Stimulated activated CD8-positive, alpha-beta memory T cell treated with anti-CD3 and anti-CD28 coated beads, Interleukin-15, amount 100 ng/mL, for 24 hours (primary cell): Measurements from ENCODE around the gene METTL2A.
"Not testable (repeated sequence)": the region's sequence is repeated elsewhere in the genome, so short reads cannot be mapped to it uniquely, and the experiment has no call there.

ENCODE experiments used
- DNase-seq: peaks from one replicate; pipeline ENCODE4 v3.0.0-alpha.2; 2020; ENCODE audit warnings: low read depth

The METTL2A gene, protein sequence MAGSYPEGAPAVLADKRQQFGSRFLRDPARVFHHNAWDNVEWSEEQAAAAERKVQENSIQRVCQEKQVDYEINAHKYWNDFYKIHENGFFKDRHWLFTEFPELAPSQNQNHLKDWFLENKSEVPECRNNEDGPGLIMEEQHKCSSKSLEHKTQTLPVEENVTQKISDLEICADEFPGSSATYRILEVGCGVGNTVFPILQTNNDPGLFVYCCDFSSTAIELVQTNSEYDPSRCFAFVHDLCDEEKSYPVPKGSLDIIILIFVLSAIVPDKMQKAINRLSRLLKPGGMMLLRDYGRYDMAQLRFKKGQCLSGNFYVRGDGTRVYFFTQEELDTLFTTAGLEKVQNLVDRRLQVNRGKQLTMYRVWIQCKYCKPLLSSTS

DNA sequence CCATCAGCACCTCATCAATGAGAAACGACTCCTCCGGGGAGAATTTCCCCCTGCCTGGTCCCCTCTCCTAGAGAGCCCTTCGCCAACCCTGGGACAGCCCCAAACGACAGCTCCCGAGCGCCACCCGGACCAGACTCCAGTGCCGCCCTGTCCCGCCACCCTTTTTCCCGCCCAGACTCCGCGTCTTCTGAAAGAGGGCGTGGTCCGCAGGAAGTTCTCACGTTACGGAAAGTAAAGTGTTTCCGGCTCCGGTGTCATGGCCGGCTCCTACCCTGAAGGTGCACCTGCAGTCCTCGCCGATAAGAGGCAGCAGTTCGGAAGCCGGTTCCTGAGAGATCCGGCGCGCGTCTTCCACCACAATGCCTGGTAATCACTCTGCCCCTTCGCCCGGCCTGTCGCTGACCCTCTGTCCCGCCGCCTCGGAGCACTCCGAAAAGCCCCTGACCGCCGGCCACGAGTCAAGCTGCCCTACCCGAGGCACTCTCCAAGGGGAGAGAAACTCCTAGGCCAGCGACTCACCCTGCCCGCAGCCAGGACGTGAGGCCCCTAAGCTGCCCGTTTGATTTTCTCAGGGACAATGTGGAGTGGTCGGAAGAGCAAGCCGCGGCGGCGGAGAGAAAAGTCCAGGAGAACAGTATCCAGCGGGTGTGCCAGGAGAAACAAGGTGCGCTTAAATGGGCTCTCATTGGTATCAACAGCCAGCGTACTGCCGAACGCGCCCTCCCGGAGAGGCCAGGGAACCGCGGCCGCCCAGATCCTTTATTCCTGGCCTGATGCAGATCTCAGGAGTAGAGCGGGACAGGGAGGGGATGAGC lies at the start of gene METTL2A:
Gene METTL2A, plus strand, starts transcription at position 251 of the 815 bp plus-strand sequence. Its CDS starts 6 bp downstream, at position 257.
- DNase-seq, result peak; percentile 69

DNA sequence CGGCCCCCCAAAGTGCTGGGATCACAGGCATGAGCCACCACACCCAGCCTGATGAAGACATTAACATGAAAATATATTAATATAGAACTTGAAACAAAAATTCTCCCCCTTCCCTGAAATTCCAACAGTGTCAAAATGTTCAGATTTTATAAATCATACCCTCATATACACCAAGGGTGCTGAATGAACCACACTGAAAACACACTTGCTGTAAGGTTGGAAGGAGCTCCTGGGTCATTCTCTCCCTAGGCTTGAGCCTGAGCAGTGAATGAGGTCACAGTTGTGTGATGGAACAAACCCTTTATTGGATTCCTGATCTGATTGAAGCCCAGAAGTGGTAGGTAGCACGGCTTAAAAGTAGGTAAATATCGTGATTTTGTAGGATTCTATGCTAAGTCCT lies 43.4 kb upstream of the METTL2A start, which contains the start of gene EFCAB3:
Gene EFCAB3, plus strand, starts transcription at position 301 of the 400 bp plus-strand sequence. CDS start 2,427 bp downstream, outside the sequence.
- no peak for DNase-seq

DNA sequence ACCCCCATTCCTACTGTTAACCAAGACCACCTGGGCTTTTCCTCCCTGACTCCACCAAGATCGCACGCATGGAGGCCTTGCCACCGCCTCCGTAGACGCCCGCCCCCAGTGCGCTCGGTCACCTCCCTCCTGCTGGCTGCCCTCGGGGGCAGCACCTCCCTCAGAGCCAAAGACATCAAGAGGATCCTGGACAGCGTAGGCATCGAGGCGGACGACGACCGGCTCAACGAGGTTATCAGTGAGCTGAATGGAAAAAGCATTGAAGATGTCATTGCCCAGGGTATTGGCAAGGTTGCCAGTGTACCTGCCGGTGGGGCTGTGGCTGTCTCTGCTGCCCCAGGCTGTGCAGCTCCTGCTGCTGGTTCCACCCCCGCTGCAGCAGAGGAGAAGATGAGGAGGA lies 42.1 kb upstream of the METTL2A start:
- no peak for DNase-seq

DNA sequence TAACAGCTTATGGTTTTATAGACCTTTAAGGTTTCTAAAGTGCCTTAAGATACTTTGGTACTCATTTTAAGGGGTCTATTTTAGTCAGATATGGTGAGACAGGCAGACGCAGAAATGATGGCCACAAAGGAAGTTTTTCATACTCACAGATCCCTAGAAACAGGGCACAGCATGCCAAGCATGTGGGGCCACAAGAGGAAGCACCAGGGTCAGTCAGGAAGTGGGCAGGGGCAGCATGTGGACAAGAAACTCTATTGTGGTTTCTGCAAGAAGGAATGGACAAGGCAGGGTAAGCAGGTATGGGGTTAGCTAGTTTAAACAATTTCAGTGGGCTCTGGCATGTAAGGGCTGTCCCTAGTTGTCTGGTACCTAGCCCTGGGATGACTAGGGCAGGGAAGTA lies 34.8 kb upstream of the METTL2A start:
- DNase-seq, result no peak

DNA sequence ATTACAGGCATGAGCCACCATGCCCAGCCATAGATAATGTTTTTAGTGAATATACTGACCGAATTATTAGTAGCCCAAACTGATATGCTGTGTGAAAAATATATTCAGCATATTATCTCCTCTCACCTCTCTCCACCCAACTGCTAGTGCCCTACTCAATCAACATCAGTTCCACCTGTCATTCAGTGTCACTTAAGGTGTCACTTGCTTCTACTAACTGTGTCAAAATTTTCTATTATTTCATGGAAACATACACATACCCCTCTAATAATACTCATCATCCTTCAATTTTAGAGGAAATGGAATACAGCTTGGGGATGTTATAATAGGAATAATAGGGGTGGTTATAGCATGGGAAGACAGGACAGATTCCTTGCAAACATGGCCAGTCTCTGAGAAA lies 30.8 kb upstream of the METTL2A start:
- DNase-seq, result no peak

DNA sequence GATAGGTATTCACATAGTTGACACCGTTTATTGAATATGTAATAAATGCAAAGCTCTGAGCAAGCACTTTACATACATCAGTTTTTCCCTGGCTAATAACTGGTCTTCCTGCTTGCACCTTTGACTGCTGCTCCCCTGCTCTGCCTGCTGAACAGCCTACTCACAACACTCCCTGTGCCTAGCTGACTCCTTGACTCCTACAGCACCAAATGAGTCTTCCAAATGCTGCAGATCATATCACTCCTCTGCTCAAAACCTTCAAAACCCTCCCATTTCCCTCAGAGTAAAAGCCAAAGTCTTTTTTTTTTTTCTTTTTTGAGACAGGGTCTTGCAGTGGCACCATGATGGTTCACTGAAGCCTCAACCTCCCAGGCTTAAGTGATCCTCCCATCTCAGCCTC lies 24.8 kb upstream of the METTL2A start:
- DNase-seq, result no peak

DNA sequence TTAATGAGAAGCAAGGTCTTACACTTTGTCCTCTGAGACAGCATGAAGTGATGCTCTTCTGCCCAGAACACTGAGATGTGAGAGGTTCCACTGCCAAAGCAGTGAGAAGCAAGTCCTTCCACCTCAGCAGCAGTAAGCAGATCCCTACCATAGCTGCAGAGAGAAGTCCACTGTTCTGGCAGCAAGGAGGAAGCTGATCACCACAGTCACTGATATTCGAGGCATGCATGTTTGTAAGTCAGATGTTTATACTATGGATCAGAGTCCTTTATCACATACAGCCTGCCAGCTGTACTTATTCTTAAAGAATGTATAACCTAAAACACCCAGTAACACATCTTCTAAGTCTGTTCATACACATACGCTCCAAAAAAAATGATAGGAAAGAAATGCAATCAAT lies 18.2 kb upstream of the METTL2A start:
- no peak for DNase-seq

DNA sequence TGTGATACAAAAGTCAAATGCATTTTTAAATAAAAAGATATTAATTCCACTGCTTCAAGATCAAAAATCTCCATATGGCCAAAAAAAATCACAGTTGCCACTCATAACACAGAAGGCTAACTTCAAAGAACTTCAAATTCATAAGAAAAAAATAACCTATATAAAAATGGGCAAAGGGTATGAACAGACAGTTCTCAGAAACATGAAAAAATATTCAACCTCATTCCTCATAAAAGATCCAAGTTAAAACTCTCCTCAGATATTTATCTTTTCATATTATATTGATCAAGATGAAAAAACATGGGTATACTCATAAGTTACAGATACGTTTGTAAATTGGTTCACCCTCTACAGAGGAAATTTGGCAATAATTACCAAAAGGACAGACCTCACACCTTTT lies 10.6 kb upstream of the METTL2A start:
- not testable (repeated sequence) for DNase-seq

DNA sequence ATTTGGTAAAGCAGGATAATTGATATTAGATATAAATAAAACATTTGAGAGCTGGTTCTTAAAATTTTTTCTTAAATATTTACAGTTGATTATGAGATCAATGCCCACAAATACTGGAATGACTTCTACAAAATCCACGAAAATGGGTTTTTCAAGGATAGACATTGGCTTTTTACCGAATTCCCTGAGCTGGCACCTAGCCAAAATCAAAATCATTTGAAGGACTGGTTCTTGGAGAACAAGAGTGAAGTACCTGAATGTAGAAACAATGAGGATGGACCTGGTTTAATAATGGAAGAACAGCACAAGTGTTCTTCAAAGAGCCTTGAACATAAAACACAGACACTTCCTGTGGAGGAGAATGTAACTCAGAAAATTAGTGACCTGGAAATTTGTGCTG lies 2.5 kb downstream of the METTL2A start:
- DNase-seq, result not testable (repeated sequence)

DNA sequence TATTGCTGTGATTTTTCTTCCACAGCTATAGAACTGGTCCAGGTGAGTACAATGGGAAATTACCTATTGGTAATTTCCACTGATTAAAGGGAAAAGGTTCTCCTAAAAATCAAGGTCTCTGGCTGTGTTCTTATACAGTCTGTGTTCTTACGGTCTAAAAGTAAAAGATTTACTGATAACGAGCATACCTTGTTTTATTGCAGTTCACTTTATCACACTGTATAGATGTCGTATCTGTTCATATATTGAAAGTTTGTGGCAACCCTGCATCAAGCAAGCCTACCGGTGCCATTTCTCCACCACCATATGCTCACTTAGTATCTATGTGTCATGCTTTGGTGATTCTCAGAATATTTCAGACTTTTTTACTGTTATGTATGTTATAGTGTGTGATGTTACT lies 11.6 kb downstream of the METTL2A start:
- not testable (repeated sequence) for DNase-seq

DNA sequence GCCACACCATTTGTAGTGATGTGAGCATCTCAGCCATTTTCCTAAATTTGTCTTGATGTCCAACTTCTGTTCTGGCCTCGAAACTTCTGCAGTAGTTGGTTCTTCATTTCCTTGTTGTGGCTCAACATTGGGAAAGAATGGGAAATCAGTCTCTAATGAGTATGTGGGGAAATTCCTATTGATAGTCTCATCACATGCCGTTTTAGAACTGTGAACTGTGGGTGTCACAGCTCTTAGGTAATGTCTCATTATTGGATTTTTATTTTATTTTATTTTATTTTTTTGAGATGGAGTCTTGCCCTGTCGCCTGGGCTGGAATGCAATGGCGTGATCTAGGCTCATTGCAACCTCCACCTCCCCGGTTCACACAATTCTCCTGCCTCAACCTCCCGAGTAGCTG lies 17.5 kb downstream of the METTL2A start:
- DNase-seq, result not testable (repeated sequence)

DNA sequence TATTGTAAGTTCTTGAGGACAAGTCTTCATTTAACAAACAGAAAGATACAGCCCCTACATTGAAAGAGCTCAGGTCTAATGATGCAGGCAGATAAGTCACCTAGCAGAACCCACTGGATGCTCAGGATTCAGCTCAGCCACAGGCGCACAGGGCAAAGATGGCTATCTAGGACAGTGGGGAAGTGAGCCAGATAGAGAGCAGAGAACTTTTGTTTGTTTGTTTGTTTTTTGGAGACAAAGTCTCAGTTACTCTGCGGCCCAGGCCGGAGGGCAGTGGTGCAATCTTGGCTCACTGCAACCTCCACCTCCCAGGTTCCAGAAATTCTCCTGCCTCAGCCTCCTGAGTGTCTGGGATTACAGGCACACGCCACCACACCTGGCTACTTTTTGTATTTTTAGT lies 20.4 kb downstream of the METTL2A start:
- no peak for DNase-seq

DNA sequence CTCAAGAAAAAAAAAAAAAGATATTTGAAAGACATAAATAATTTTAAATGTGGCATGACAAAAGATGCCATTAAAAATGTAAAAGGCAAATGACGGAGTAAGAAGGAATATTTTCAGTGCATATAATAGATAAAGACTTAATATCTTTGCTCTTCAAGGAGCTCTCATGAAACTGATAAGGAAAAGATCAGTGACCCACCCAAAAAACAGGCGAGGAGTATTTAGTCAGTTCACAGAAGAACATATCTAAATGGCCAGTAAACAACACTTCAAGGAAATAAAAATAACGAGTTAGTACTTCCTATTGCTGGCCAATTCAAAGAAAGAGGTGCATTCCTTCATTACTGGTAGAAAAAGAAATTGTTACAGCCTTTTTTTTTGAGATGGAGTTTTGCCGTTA lies 22.1 kb downstream of the METTL2A start:
- DNase-seq, result not testable (repeated sequence)

DNA sequence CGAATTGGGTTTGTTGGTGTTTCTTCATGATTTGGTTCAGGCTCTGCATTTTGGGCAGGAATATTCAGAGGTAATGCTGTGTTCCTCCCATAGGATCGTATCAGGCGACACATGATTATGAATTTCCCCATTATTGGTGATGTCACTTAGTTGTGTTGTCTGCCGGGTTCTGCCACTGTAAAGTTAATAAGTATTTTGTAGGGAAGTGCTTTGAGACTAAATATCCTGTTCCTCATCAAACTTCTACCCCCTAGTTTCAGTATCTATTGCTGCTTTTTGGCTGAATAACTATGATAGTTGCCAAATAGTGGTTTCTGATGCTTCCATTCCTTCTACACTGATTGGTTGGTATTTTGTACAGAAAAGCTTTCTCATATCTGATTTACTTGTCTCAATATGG lies 28.5 kb downstream of the METTL2A start:
- not testable (repeated sequence) for DNase-seq

DNA sequence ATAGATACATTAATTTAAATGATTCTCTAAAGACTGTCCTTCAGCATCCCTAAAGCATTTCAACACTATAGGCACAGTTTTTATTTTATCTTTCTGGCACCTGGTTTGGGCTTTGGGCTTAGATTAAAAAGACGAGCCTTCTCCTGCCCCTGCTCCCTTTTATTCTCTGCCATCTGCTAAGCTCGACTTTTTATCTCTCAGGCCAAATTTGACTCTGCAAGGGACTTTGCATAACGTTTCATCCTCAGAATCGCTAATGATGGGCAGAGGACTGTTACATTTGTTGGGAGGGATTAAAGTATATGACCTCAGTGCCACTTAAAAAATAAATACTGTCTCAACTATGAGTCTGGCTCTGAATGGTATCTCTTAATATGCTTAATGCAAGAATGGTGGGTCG lies 29.3 kb downstream of the METTL2A start:
- DNase-seq, result not testable (repeated sequence)

DNA sequence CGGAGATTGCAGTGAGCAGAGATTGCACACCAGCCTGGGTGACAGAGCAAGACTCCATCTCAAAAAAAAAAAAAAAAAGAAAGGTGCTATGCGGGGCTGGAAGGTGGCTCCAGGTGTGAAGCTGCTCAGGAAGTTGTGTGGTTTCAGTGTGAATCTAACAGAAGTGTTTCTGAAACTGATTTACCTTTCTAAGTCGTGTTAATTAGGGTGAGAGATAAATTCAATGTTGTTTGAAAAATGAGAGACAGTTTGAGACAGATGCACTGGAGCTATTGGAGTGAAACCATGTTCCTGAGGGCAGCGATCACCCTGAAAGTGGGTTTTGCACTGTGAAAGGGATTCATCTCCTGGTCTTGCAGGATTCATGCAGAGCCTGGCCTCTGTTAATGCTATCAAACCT lies 30.0 kb downstream of the METTL2A start:
- not testable (repeated sequence) for DNase-seq

DNA sequence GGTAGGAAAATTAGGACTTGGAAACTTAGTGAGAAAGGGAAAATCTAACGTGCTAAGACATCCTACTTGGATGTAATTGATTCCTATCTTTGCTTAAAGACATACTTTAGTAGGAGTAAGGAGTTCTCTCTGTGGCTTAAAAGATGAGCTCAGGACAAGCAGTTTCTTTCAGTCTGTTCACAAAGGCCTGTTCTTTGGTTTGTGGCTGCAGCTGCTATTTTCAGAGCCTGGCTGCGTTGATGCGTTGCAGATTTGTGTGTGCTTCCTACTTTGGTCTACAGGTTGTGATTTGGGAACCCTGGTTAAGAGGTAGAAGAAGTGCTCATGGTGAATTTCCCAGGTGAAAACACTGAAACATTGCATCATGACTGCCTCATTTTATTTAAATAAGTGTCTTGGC lies 30.4 kb downstream of the METTL2A start:
- not testable (repeated sequence) for DNase-seq

DNA sequence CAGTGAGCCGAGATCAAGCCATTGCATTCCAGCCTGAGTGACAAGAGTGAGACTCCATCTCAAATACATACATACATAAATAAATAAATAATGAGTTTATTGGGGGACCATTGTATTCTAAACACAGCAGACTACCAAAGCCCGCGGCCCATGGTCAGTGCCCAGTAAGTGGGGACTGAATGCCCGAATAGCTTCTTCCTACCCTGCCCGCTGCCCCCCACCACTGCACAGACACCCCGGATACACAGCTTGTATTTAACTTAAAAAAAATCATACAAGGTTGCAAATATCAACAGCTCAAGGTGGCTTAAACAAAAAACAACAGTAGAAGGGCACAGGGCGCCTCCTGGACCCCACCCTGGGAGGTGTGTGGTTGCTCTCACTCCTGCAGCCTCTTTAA lies 32.3 kb downstream of the METTL2A start:
- no peak for DNase-seq

DNA sequence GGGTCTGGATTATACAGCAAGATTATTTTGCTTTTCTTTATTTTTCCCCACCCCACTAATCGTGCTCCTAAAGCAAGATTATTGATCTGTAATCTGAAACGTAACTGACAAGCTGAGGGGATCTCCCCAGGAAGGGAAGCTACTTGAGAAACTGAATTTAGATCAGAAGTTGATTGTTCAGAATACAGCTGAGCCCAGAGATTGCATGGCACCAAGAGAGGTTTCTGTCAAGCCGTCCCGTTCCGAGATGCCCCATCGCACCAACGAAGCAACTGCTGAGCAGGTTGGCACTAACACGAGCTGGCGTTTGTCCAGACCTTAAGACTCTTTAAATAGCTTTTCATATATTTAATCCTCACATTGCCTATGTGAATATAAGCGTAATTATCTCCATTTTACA lies 34.8 kb downstream of the METTL2A start:
- DNase-seq, result not testable (repeated sequence)

DNA sequence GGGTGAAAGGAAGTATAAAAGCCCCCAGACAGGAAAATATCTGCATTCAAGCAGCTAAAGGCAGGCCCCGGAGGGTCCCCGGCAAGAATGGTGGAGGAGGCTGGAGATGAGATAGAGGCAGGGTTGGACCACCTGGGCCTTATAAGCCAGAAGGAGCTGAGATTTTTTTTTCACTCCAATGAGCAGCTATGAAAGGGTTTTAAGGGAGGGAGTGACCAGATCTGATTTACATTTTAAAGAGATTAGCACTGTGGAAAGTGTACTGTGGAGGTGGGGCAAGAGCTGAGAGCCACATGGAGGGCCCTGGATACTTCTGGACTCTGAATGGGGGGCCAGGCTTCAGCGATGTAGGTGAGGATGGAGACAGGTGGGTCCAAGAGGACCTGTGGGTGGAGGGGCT lies 40.7 kb downstream of the METTL2A start:
- not testable (repeated sequence) for DNase-seq

DNA sequence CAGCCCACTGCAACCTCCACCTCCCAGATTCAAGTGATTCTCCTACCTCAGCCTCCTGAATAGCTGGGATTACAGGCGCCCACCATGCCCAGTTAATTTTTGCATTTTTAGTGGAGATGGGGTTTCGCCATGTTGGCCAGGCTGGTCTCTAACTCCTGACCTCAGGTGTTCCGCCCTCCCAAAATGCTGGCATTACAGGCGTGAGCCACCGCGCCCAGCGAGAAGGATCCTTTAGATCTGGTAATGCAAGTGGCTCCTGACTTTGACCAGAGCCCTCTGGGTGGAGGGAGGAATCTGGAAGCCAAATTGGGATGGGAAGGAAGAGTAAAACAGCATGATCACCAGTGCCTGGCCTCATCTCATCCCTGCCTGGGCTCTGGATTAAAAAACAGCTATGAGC lies 41.6 kb downstream of the METTL2A start:
- DNase-seq, result not testable (repeated sequence)

DNA sequence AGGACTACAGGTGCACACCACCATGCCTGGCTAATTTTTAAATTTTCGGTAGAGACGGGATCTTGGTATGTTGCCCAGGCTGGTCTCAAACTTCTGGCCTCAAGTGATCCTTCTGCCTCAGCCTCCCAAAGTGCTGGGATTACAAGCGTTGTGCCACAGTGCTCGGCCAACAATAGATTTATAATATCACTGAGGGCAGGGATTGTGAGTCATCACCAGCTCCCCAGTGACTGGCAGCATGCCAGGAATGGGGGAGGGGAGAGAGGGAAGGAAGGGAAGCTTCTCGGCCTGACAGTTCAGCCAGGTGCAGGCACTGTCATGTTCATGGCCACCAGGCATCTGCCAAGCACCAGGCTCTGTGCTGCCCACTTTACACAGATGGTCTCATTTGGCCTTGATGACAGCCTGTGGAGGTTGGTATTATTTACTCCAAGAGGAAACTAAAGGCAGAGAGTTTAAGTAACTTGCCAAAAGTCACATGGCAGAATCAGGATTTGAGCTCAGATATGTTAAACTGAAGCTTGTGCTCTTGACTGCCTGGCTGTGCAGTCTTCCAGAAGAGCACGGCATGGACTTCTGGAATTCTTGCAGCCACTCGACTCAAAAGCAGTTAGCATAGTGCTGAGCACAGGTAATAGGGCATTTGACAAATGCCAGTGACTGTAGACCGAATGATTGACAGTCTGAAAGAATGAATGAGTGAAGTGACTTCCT lies 47.1 kb downstream of the METTL2A start:
- DNase-seq, result peak; percentile 20
